HG02588 (cell line): ENCODE measurements around the gene SLIT3.

Experiments
- ATAC-seq: cut with Tn5 transposase; IDR thresholded peaks from one replicate; pipeline ENCODE4 v1.9.1; 2021; ENCODE audit warnings: mild to moderate bottlenecking, moderate library complexity; ENCODE audit not compliant: unreplicated experiment

The SLIT3 gene

GRCh38 chr5:168728546-168729211 lies 572.3 kb downstream of the SLIT3 start:
- ATAC-seq = no peak

DNA sequence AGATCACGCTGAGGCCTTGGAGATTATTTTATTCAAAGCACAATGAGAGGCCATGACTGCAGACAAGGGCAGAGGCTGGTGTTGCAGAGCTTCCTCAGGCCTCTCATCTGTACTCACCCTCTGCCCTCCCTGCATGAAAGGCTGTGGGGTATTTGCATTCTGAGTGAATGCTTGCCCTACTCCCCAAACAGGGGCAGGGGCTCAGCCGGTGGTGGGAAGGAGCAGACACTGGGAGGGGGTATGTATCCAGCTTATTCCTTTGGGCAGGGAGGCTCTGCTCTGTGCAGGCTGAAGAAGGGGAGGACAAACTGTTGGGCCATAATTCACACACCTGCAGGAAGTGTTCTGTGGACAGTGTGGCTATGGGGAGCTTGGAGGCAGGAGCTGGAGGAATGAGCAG lies 573.4 kb downstream of the SLIT3 start:
- ATAC-seq = no peak

DNA sequence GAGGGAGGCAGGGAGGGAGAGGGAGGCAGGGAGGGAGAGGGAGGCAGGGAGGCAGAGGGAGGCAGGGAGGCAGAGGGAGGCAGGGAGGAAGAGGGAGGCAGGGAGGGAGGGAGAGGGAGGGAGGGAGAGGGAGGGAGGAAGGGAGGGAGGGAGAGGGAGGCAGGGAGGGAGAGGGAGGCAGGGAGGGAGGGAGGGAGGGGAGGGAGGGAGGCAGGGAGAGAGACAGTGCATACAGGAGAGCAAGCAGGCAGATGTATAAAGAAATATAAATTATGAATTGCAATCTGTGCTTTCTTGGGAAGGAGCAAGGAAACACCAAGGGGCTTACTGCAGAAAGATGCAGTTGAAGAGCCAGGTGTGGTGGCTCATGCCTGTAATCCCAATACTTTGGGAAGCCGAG lies 574.6 kb downstream of the SLIT3 start:
- no peak for ATAC-seq

DNA sequence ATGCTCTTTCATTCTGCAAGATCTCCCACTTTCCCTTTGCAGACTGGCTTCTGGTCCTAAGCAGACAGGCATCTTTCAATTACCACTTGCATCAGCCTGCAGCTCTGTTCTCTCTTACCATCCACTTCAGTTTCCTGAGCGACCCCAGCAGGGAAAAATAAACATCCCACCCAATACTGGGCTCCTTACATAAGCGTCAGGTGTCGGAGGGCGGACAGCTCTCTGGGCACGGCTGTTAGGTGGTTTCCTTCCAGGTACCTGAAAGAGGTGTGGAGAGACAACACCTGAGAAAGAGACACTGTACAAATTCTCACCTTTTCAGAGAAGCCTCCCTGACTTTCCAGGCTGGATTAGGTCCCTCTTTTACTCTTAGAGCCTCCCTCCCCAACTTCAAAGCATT lies 576.7 kb downstream of the SLIT3 start:
- no peak for ATAC-seq

DNA sequence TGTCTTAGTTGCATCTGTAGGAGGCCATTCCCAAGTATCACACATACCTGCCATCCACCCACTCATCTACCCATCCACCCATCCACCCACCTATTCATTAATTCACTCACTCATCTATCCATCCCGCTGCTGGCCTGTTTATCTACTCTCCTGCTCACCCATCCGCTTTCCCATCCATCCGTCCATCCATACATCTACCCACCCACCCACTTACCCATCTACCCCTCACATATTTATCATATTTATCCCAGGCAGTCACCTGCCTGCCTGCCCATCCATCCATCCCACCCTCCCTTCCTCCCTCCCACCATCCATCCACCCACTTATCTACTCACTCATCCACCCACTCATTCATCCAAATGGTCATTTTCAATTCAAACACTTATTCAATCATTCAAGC lies 577.9 kb downstream of the SLIT3 start:
- ATAC-seq = no peak

GRCh38 chr5:168721966-168722365 lies 579.0 kb downstream of the SLIT3 start:
- ATAC-seq = no peak

GRCh38 chr5:168721002-168721753 lies 579.8 kb downstream of the SLIT3 start:
- no peak for ATAC-seq

GRCh38 chr5:168720575-168720974 lies 580.4 kb downstream of the SLIT3 start:
- ATAC-seq = no peak

GRCh38 chr5:168714046-168714445 lies 586.9 kb downstream of the SLIT3 start:
- ATAC-seq = no peak

DNA sequence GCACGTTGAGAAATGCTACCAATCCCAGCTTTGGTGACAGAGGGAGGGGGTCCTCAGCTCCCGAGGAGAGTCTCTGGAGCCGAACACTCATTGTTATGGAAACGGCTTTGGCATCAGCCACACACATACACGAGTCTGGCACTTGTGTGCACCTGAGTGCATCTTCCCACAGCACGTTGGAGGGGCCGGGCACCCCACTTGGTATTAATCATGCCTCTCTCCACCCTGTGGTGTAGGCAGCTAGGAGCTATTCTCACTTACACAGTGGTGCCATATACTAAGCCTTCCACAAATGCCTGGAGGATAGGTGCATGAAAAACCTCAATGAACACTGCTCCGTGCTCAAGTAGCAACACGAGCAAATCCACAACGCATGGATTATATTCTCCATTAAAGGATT lies 587.9 kb downstream of the SLIT3 start:
- ATAC-seq = no peak

GRCh38 chr5:168712280-168712924 lies 588.5 kb downstream of the SLIT3 start:
- no peak for ATAC-seq

GRCh38 chr5:168710706-168711105 lies 590.2 kb downstream of the SLIT3 start:
- no peak for ATAC-seq

DNA sequence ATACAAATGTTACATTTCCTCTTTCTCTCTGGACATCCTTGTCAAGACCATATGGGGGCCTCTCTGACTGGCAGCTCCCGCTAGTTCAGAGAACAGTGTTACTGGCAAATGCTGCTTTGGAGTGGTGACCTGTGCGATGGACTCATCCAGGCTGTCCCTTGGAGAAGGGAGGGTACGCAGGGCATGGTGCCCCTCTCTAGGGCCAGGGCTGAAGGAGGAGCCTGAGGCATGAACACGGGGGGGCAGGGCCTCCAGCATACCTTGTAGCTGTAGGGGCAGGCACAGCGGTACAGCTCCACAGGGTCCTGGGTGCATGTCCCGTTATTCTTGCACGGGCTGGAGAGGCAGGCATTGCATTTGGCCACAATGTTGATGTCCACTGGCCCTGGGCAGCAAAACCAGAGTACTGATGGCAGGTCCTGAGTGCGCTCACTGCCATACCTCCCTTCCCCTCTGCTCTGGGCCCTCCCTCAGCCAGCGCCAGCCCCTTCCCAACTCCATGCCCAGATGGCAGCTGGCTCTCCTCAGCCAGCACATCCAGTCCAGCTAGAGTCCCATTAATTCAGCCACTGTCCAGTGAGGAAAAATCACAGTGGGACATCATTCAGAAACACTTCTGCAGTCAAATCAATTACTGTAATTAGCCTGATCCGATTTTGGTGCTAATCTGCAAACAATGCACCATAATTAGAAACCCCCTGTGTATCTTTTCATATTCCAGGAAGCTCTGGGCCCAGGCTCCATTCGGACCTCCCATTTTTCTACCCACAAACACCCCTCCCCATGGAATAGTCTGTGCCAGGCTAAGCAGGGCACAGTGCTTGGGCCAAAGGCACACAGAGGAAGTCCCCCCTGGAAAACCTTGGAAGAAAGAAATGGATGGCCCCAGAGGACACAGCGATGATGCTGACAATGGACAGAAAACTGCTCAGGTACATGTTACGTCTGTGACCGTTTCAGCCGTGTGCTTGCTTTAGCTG lies 592.9 kb downstream of the SLIT3 start:
- no peak for ATAC-seq

DNA sequence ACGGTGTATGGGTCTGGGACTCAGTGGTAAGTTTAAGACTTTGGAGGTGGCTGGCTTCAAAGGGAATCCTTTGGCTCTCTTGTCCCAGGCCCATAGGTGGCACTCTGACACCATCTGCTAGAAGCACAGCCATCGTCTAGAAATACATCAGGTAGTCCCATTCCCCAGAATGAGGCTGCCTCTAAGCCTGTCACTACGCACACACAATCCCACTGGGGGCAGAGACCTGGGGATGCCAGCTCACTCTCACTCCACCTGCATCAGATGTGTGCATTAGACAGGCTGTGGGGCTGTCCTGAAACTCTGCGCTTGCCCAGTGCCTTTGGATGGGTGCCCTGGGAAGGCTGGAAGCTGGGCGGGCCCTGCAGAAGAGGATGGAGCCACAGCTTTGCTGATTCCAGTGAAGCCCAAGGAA lies 594.3 kb downstream of the SLIT3 start:
- ATAC-seq = no peak

DNA sequence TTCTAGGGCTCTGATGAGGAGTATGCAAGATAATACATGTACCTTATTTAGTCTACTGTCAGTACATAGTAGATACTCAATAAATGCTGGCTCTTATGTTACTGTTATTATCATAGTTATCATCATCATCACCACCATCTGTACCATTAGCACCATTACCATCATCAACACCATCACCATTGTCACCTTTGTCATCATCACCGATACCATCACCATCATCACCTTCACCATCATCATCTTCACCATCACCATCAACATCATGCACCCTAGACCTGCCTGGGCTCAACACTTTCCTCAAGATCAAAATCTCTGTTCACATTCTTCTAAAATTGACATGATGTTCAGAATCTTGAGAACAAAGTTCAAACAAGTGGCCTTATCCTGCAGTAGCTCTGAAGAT lies 595.6 kb downstream of the SLIT3 start:
- ATAC-seq = no peak

GRCh38 chr5:168702511-168702910 lies 598.4 kb downstream of the SLIT3 start:
- no peak for ATAC-seq

DNA sequence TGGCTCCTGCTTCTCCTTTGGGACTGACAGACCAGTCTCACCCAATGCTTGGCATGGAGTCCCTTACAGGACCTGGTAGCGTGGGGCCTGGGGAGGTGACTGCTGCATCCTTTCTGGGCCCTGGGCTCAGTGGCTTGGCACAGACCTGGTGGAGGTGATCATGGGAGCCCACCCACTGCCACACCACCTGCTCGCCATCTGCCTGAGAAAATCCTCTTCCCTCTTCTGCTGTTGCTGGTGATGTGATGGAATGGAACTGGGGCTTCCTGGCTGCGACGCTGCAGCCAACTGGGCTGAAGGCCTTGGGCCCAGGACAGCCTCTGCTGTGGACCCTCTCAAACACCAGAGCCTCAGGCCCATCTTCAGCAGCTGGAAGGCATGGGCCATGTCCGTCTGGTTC lies 599.3 kb downstream of the SLIT3 start:
- ATAC-seq = no peak

DNA sequence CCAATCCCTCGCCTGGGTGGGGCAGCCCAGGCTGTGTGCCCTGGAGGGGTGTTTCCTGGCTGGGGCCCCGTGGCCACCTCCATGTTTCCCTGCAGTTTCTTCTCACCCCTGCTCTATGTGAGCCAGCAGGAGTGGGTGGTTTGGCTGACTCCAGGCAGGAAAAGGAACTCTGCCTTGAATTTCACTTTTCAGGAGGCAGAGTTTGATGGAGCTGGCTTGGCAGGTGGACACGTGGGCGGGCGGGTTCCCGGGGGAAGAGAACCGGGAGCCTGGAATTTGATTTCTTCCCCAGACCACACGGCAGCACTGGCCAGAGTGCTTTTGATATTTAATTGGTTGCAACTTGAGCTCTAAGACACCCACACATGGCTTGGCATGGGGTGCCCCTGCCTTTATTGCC lies 601.9 kb downstream of the SLIT3 start:
- ATAC-seq = no peak

- no peak for ATAC-seq
These were observed 603.8 kb downstream of the SLIT3 start for GRCh38 chr5:168697034-168697720.

- ATAC-seq = no peak
These were observed 604.3 kb downstream of the SLIT3 start for GRCh38 chr5:168696611-168697010.
